Dedifferentiated amniotic fluid mesenchymal stem cell (primary cell): Measurements from ENCODE around the gene ABCC4.
"Not testable (repeated sequence)": the region's sequence is repeated elsewhere in the genome, so short reads cannot be mapped to it uniquely, and the experiment has no call there.

ENCODE experiments used
- DNase-seq: peaks from one replicate; pipeline ENCODE4 v3.0.0-alpha.2; 2016; ENCODE audit errors: extremely low spot score

Gene ABCC4

GRCh38 chr13:95298169-95298965, 2.9 kb downstream of the ABCC4 start:
- no peak for DNase-seq

- DNase-seq = no peak
Measured at GRCh38 chr13:95296326-95296925, 4.8 kb downstream of the ABCC4 start.

- no peak for DNase-seq
Measured at GRCh38 chr13:95295026-95295425, 6.2 kb downstream of the ABCC4 start.

GRCh38 chr13:95292622-95293021, 8.6 kb downstream of the ABCC4 start:
- DNase-seq = no peak

GRCh38 chr13:95289901-95290300, 11.3 kb downstream of the ABCC4 start:
- not testable (repeated sequence) for DNase-seq

- DNase-seq = no peak
Measured at GRCh38 chr13:95289020-95289444, 12.2 kb downstream of the ABCC4 start.

GRCh38 chr13:95284436-95284835, 16.8 kb downstream of the ABCC4 start:
- DNase-seq = no peak

- DNase-seq = no peak
Measured at GRCh38 chr13:95279016-95279415, 22.2 kb downstream of the ABCC4 start.

GRCh38 chr13:95276037-95276505, 25.2 kb downstream of the ABCC4 start:
- no peak for DNase-seq

GRCh38 chr13:95275322-95276036, 25.8 kb downstream of the ABCC4 start:
- DNase-seq = no peak

- not testable (repeated sequence) for DNase-seq
Measured at GRCh38 chr13:95273592-95274132, 27.6 kb downstream of the ABCC4 start.

- not testable (repeated sequence) for DNase-seq
Measured at GRCh38 chr13:95272076-95272475, 29.2 kb downstream of the ABCC4 start.

- no peak for DNase-seq
Measured at GRCh38 chr13:95269756-95270155, 31.5 kb downstream of the ABCC4 start.

GRCh38 chr13:95268343-95269065, 32.7 kb downstream of the ABCC4 start:
- DNase-seq = not testable (repeated sequence)

- no peak for DNase-seq
Measured at GRCh38 chr13:95267662-95268342, 33.4 kb downstream of the ABCC4 start.

- no peak for DNase-seq
Measured at GRCh38 chr13:95264225-95264624, 37.0 kb downstream of the ABCC4 start.

GRCh38 chr13:95262837-95263384, 38.3 kb downstream of the ABCC4 start:
- no peak for DNase-seq

GRCh38 chr13:95261956-95262355, 39.3 kb downstream of the ABCC4 start:
- DNase-seq = no peak

- DNase-seq = no peak
Measured at GRCh38 chr13:95260031-95260525, 41.2 kb downstream of the ABCC4 start.

GRCh38 chr13:95258619-95259194, 42.5 kb downstream of the ABCC4 start:
- DNase-seq = no peak
